Glomerular endothelial cell (primary cell): ENCODE measurements around the gene ANKRD33B. TPM values are rescaled to one million over a fixed set of nuclear protein-coding genes. Genes with fewer than 3 reads are reported as not detected.

Experiments used
- DNase-seq: peaks from one replicate; pipeline ENCODE4 v3.0.0-alpha.2; 2011; ENCODE audit warnings: low read depth, low spot score; ENCODE audit errors: extremely low read depth
- total RNA-seq: library from RNA; depleted of rRNA; stranded (reverse); fragments of >200 nt; gene quantifications from 2 replicates; pipeline ENCODE4 v1.2.3, GENCODE V29; 2015

ANKRD33B gene
- total RNA-seq, 1 donor from 2014 or later = 6.1 TPM

DNA sequence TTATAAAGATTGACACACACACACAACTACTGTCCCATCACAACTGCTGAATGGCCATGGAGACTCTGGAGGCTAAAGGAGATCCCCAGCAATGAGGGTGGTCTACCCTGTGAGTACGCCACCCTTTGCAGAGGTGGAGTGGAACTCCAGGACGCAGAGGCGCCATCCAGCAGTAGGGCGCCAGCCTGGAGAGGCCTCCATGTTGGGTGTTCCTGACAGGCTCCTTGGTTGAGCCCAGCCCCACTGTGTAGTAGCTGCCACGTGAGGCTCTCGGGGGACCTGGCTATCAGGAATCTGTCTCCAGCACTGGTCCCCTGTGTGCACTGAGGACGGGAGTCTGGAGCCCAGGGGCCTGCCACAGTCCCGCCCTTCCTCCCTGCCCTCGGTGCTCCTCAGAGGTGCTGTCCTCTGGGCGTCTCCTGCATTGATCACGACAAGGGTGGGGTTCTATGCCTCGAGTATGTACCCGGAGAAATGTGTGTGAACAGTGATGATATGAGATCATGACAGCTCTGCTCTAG lies 124.8 kb downstream of the ANKRD33B start:
- DNase-seq = no peak

GRCh38 chr5:10689391-10690081 lies 125.7 kb downstream of the ANKRD33B start:
- DNase-seq = no peak

GRCh38 chr5:10690460-10691440 lies 126.9 kb downstream of the ANKRD33B start:
- DNase-seq = no peak

DNA sequence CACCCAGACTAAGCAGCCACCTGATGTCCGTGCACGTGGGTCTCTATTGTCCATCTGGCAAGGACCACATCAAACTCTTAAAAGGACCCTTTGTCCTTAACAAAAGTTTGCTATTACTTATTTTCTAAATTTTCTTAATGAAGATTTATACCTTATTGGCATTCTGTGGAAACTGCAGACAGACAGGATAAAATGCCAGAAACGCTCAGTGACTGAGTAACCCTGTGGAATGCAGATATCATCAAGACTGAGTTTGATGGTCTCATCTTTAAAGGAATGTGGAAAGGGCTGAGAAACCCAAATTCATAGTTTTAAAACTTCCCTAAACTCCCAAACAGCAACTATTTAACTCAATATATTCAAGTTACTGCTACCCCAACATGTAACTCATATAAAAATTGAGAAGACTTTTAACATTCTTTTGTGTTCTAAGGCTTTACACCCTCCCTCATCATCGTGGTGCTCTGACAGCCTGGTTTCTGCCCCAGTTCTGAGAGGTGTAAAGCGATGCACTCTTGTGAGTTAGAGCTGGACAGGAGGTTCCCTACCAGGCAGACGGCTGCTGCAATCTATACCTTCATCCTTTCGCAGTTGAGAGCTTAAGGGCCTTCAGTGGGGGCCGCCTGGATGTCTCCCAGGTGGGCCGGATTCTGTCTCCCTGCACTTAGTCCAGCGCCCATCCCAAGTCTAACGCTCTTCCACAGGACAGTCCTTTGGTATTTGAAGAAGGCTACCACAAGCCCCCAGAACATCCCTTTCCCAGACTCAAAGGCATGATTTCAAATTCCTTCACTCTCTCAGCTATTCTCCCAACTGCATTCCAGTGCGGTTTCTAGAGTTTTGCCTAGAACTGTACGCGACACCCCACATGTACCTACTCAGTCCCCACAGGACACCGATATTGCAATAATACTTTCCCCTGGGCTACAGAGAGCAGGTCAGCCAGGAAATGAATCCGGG lies 128.2 kb downstream of the ANKRD33B start:
- no peak for DNase-seq

GRCh38 chr5:10695055-10695649 lies 131.3 kb downstream of the ANKRD33B start:
- no peak for DNase-seq

GRCh38 chr5:10695759-10696543 lies 132.1 kb downstream of the ANKRD33B start:
- no peak for DNase-seq

DNA sequence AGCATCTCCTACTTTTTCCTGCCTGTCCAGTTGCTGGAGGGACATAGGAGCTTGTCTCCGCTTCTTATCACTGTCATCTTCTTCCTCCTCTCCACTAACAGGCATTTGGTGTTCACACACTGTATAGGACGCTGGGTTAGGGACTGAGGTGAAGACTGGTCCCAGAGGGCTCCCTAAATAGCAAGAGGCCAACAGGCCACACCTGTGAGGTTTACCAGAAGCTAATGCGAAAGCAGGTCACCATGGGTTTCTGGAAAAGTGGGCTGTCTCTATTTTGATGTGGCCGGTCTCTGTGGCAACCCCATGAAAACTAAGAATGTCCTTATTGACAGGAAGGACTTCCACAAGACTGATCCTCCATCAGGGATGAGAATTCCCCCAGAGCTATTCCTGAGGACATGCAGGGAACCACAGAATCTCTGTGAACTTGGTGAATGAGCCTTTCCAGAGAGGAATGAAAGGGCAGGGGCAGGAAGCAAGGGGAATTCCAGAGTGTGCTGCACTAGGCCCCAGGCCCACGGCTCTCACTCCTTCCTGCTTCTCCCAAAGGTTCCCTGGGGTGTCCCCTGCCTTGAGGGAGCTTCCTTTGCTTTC lies 135.5 kb downstream of the ANKRD33B start:
- no peak for DNase-seq

DNA sequence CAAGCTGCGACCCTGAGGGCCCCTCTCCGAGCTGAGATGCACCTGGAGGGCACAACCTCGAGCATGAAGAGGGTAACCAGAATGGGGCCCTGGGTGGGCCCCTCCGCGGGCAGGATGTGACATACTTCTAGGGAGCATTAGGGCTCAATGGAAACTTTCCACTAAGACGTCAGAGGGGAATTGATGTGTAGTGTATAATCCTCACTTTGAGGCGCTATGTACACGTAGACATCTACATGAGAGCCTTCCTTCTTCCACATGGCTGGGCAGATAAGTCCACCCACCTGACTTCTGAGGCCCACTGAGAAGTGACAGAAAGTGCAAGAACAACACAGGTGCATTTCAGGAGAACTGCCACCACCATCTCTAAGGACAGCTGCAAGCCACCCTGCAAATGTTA lies 136.1 kb downstream of the ANKRD33B start:
- DNase-seq = no peak

DNA sequence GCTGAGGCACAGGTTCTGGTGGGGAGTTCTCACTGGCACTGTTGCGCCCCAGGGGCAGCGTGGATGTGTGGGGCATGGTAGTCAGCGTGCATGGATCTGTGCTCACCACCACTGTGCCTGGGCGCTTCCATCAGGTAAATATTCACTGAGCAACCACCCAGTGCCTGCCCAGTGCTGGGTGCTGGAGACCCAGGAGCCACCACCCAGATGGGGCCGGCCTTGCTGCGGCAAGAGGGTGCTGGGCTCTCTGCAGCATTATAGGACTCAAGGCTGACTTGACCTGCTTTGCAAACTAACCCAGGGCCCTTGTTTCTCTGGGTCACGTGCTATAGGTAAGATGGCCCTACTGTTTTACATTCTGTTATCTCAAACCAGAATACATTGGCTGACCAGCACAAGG lies 136.6 kb downstream of the ANKRD33B start:
- DNase-seq = no peak

DNA sequence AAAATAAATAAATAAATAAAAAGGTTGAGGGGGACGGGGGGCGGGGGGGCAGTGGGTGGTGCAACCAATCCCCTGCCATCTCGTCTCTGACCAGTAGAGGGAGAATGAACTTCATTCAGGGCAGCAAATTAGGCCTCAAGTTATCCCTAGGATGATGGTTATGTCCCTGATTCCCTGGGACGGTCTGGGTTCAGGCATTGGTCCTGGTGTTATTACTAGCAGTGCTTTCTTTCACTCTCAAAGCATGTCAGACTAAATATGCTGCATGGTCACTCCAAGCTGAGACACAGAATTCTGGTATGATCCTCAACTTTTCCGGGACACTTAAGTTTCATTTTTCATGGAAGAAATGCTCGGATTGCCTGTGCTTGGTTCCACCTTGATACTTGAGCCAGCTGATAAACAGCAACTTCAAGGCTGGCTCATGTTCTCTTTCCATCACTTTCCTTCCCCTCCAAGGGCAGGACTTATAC lies 137.7 kb downstream of the ANKRD33B start:
- DNase-seq = no peak

- DNase-seq = no peak
These were observed 138.3 kb downstream of the ANKRD33B start for GRCh38 chr5:10702040-10702629.

DNA sequence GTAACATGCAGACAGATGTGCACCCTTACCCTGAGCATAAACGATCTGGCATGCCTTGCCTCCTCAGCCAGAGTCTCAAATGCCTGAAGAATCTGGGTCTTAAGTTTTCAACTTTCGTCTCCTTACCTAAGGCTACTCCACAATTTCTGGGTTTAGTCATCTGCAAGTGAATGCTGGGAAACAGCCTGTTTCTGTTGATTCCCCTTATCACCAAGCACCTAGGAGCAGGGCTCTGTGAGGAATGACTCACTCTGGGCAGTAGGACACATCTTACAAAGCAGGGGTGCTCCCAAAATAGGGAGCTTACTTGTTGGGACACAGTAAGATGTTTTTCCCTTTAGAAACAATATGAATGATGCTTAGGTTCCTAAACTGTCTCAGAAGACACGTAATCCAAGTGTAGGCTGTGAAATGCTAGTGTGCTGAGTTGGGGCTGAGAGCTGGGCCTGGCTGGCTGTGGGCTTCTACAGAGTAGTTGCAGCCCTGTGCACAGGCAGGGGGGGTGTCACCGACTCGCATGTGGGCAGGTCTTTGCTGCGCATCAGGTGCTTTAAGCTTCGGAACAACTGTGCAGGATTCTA lies 139.1 kb downstream of the ANKRD33B start:
- DNase-seq = no peak

- no peak for DNase-seq
These were observed 139.8 kb downstream of the ANKRD33B start for GRCh38 chr5:10703676-10704075.

DNA sequence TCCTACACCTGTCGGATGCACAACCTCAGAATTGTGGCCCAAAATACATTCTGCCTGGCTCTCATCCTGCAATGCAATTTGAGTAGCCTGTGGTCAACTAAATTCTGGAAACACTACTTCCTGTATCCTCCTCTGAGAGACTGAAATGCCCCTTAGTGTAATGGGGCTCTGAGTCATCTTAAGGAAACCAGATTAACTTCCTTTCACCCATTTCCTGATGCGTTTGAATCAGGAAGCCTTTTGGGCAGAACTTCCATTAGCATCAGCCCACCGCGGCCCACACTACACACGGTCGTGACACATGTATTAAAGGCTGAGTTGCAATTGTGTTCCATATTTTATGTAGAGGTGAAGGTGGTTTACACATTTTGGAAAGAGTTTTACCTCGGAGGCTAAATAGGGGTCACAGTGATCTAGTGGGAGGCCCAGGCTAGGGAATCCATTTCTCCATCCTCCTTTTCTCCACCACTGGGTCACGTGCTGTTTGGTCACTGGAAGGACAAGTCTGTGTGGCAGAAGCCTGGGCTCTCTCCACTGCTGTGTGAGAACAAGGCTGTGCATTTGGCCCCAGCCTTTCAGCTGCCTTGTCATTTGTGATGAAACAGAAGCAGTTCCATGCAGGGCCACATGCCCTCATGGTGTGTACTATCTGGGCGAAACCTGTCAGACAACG lies 141.2 kb downstream of the ANKRD33B start:
- DNase-seq = no peak

- DNase-seq = no peak
These were observed 141.9 kb downstream of the ANKRD33B start for GRCh38 chr5:10705747-10706146.

DNA sequence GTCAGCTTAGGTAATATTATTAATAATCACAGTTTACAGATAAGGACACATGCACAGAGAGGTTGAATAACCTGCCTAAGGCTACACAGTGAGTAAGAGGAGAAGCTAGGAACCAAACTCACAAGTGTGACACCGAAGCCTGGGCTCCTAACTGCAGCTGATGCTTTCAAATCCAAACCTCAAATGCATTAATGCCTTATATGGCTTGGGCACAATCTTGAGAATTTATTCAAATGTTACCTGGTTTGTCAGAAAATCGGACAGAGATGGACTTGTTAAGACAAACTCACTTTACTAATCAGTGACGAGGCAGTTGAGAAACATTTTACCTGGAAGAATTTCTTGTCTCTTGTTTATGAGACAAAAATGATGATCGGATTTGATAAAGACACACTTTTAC lies 142.5 kb downstream of the ANKRD33B start:
- DNase-seq = no peak
